RPMI7951 (cell line): ENCODE data around the gene LIN7A. TPM values are rescaled to one million over a fixed set of nuclear protein-coding genes. Genes with fewer than 3 reads are reported as not detected.

Experiments
- DNase-seq: peaks from one replicate; pipeline ENCODE4 v3.0.0-alpha.2; 2012; ENCODE audit warnings: low read depth
- total RNA-seq: library from RNA; depleted of rRNA; stranded (reverse); fragments of >200 nt; shearing (Covaris generic); gene quantifications from 2 replicates; pipeline ENCODE4 v1.2.3, GENCODE V29; 2014

The LIN7A gene
- total RNA-seq, 1 experiment from 2014 or later = not detected

DNA sequence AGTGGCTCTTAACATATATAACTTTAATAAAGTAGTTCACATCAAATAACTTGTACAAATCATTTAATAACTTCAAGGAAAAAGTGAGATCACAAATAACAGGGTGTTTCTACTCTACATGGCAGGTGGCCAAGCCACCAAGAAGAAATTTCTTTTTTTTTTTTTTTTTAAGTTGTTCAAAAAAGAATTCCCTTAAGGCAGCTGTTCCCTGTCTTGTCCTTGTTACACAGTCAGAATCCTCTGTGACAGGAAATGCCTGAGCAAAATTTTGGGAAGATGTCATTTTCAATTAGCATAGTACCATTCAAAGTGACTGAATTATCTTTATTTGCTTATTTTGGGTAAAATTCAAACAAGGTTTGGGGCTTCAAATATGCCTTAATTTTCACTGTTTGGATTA, 79.4 kb downstream of the LIN7A start:
- no peak for DNase-seq

DNA sequence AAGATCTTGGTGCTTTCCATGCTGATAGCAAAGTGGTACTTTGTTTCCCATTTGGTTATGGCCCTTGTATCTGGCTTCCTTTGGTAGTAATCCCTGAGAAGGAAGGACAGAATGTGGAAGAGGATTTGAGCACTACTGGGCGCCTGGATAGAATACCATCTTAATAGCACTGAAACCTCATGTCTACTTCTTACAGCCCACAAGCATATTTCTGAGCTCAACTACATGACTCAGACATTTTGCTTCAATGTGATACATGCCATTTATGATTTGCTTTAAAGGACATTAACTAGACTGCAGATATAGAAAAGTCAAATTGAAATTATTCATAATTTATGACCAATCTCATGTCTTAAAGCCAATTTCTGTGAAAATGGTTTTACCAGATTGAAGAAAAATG, 80.4 kb downstream of the LIN7A start:
- DNase-seq = no peak

DNA sequence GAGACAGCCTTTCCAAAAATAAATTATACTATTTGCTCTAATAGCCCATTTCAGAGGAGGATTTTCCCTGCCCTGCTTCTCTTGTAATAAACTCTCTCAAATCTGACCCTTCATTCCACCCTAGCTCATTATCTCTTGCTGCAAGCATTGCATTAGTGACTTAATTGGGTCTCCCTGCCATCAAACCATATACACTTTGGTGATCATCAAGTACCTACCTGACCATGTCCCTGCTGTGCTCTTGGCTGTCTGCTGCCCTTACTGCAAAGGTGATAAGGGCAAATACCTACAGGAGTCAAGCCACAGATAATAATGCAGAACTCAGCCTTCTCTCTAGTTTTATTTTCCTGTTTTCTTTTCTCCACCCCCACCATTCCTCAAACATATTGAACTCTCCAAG, 88.4 kb downstream of the LIN7A start:
- DNase-seq = no peak

DNA sequence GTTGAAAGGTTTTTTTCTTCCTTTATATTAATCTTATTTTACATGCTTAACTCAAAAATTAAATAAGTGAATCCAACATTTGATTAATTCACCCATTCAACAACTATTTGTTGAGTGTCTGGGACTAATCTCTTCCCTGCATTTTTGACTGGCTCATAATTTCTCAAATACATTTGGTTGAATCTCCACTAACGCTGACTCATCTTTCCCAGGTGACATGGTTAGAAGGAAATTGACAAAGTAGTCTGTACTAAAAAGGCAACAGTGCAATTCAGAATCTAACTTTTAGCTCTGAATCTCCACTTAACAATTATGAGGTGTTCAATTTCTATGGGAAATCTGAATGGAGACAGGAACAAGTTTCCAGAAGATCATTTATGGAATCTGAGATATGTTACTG, 88.9 kb downstream of the LIN7A start:
- no peak for DNase-seq

DNA sequence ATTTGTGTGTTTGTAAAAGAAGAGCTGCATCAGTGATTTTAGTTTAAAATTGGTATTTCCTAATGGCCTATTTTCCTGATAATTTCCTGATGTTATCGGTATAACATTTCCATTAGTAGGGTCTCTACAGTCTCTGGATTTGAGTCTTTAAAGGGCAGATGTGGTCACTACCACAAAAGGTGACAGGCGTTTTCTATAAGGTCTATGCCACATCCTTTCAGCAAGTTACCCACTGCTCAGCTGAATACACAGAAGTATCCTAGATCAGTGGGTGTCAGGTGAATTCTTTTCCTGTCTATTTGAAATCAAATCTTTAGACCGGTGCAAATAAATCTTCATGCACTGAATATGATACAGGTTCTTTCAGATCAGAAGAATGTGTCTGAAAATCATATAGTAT, 90.2 kb downstream of the LIN7A start:
- no peak for DNase-seq

DNA sequence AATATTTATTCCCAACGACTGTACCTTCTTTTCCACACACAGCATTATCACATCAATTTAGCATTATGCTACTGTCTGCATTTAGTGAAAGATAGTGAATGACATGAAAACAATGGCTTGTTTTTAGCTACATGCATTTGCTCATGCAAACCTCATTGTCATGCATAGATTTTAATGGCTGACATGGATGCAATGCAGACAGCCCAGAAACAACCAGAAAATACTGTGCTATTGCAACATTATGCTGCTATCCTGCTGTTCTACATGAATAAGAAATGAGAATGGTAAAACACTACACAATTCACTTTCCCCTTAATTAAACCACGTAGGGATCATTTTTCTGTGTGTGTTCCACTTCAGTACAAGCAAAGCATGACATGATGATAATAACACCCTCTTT, 90.8 kb downstream of the LIN7A start:
- DNase-seq = no peak

DNA sequence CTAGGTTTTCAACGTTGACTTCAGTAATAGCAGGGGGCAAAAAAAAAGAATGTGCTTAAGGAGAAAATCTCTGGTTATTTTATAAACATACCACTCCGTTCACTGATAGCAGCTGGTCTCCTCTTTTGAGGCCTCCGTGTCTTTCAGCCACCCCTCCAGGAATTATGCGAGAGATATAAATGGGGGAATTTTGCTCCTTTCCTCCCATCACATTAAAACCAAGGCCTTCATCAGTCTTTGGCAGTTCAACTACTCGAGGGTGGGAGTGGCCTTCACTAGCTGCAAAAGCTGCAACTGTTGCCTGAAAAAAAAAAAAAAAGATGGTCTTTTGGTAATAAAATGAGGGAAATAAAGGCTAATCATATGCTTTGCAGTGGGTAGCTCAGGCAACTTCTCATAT, 92.1 kb downstream of the LIN7A start:
- DNase-seq = no peak

DNA sequence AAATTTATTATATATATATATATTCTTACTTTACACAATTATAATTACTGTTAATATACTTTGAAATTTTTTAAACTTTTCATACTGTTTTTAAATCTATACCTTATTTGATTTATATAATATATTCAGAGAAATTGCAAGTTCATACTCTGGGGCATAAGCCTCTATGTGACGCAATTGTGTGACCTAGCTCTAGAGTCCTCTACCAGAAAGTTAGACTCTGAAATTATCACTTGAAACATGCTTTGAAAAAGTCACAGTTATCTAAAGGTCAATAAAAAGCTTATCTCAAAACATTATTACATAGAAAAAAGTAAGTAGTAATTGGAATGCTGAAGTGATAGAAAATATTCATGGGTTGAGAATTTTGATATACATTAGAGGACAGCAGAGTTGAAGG, 93.8 kb downstream of the LIN7A start:
- no peak for DNase-seq

DNA sequence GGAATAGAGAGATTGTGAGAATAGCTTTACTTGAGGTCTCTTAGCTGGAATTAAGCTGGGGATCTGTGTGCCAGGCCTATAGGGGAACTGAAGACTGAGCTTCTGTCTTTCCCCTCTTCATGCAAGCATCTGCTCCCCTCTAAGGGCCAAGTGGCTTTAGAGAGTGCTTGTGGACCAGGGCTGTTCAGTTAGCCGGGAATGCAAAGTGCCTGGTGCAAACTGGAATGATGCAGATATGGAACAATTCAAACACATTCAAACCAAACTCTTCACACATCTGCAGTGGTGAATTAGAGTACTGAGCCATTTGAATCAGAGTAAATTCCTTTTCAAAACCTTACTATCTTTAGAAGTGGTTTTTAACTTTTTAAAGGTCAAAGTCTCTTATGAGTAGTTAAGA, 99.0 kb downstream of the LIN7A start:
- DNase-seq = no peak

DNA sequence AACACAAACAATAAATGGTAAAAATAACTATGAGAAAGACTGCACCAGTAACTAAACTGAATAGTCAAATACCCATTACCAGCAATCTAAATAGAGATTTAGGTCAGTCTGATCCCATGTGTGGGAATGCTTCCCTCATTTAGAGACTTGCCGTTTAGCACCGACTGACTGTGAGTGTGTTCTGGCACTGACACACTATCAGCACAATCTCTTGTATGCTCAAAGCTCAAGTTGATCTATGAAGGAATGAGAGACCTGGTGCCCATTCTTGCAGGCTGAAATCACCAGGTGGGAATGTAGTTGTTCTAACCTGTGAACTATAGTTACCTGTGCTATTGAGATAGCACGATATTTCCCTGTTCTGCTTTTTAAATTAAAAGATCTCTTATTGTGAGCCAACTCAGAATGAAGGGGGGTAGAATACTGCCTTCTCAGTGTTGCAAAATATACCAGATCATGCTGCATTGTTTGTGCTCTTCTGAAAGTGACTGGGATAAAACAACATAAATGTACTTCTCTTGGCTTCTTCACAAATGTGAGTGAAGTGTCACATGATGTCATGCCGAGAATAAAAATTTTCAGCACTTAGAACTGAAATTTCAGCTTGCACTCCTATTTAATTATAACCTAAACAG, 99.6 kb downstream of the LIN7A start:
- DNase-seq = no peak

DNA sequence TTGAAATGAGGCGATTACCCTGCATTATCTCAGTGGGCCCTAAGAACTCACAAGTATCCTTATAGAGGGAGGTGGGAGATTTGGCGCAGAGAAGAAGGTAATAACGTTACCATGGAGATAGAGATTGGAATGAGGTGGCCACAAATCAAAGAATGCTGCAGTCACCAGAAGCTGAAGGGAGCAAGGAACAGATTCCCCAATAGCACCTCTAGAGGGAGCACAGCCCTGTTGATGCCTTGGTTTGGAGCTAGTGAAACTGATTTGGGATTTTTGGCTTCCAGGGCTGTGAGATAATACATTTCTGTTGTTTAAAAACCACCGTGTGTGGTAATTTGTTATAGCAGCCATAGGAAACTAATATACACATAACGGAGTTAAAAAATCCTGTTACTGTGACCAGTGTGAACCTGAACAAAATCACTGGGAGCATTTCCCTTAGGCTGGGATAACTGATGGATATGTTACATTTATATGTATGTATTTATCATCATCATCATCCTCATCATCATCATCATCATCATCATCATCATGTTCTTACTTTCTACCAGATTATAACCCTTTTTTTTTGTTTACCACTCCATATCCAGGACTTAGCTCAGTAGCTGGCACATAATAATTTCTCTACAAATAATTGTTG, 100.3 kb downstream of the LIN7A start:
- DNase-seq = peak; percentile 31

DNA sequence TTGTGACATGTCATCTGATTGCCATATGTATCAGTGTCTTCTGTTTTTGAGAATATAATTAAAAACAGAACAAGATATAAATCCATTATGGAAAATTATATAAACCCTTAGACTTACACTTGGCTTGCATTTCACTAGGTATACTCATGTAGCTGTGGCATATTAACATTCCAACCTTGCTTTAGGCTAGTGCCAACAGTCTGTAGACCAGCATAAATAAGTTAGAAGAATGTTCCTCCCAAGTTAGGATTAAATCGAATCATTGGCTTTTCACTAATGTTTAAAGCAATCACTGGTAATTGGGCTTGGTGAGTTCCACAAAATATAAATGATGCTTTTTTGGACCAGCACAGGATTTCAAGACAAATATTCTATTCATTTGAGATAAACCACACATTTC, 103.0 kb downstream of the LIN7A start:
- no peak for DNase-seq

DNA sequence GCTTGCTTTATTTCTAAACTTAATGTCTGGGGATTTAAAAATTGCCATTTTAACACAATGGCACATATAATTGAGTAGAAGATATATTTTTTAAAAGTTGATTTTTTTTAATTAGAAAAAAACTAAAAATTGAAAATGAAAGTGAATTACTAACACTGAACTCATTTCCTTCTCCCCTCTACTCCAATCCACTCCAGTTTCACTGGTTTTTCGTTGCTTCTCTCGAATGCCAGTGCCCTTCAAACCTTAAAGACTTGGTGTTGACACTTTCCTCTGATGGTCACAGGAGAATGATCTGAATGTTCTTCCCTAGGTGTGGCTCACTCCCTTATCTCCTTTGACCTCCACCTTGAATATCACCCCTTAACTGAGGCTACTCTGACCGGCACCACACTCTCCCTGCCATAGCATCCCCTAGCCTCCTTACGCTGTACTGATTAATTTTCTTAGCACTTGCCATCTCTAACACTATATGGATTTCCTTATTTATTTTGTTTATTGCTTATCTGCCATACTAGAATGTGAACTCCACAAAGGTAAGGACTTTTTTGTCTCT, 107.1 kb downstream of the LIN7A start:
- no peak for DNase-seq

DNA sequence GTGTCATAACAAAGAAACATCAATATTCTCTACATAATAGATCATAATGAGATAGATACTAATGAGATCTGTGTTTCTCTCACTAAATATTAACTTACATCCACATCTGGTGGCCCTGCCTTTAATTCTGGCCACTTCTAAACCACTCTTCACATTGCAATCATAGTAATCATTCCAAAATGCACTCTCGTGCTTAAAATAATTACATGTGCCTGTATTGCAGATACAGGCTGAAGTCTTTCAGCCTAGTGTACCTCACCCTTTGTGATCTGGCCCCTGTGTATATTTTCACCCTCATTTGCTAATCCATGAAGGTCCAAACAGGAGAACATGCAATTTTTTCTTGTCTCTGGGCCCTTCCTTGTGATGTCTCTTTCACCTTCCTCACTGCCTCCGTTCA, 108.0 kb downstream of the LIN7A start:
- DNase-seq = no peak

DNA sequence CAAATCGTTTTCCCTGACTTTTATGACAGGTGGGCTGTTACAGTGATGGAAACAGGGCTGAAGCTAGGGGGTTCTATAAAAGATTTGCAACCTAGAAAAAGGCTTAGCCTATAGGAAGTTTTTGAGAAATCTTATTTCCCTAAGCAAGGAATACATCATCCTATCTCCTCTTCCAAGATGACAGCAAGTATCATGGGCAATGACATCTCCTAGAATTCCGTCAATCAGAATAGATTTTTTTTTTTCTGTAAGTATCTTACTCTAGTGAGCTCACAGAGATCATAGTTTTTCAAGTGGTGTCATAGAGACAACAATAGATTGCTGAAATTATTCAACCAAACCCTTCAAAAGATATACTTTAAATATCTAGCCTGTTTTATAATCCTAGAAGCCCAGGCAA, 112.2 kb downstream of the LIN7A start:
- DNase-seq = no peak

DNA sequence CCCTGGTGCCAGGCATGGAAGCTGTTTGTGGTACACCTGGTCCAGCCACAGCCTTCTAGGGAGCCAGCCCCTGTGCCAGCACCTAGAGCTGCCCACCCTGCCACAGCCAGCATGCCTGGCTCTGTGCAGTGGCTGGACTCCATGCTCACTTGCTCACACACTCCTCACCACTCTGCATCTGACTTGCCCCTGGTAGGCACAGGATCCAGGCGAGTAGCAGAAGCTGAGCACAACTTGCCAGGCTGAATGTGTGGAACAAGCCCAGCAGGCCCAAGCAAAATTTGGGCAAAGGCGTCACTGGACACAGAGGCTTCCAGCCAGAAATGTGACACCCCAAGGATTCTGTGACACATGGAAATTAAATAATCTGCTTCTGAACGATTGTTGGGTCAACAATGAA, 114.3 kb downstream of the LIN7A start:
- DNase-seq = no peak

DNA sequence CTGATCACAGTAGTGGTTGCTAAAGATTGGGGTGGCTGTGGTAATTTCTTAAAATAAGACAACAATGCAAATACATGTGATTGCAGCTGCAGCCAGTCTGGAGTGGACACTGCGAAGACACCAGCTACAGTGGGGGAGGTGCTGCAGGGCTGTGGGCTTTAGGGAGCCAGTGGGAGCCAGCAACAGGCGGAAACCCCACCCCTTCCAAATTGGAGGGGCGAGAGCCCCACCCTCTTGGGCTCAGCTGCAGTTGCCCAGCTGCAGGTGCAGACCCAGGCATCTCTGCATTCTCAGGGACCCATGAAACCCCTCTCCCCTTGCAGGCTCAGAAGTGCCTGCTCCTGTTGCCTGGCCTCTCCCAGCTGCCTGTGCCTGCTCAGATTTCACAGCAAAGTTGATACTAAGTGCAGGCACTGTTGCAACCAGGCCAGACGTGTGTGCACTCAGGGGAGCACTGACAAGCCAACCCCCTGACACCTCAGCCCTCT, 116.2 kb downstream of the LIN7A start:
- no peak for DNase-seq

DNA sequence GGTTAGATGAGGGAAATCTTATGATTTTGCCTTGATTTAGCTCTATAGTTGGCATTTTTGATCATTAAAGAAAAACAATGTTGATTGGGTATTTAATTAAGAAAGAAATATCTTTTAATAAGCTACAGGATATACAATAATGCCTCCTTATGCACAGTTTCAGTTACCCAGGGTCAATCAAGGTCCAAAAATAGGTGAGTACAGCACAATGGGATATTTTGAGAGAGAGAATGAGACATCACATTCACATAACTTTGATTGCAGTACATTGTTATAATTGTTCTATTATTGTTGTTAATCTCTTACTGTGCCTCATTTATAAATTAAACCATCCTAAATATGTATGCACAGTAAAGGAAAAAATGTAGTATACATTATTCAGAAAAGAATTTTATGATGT, 118.9 kb downstream of the LIN7A start:
- no peak for DNase-seq

DNA sequence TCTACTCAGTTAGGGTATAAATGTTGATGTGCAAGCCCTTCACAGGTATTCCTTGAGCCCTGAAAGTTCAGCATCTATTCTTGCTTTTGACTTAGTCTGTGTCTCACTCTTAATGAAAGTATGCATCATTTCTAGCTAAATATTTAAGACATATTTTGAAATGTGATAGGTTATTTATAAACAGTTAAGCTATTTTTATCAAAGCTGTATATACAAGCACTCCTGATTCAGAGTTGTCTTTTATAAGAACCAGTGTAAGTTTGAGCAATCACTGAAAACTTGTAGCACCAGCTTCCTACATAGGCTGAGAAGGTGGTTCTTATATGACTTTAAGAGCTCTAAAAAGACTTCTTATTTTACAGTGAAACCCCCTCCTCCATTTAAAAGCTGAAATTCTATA, 122.4 kb downstream of the LIN7A start:
- DNase-seq = no peak

DNA sequence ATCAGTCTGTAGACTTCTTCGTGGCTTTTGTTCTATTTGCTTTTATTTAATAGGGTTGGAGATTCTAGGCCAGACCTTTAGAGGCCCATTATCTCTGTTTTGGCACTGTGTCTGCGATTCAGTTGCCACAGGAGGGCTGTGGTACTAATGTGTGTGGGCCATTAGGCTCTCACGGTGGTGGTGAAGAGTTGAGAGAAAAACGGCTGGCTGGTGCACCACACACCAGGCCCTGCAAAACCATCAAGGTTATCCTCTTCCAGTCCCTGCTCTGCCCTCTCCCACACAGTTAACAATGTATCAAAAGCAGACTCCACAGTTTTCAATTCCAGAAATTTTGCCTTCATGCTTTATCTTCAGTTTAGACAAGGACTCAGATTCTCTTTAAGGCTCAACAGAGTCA, 123.3 kb downstream of the LIN7A start:
- DNase-seq = no peak

DNA sequence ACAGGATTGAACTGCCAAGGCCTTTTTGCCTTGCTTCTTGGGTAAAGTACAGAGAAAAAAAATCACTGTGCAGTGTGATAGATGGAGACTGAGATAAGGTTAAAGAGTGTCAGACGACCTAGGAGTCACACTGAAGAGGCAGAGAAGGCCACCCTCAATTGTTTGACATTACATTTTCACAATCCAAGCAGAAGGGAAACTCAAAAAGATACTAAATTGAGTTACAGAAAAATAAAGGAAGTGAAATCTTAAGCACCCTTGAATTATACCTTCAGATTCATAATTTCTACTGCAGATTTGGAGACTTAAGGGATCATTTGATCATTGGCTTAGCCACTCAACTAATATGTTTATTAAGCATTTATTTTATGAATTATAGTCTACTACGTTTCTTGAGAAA, 123.9 kb downstream of the LIN7A start:
- DNase-seq = no peak

DNA sequence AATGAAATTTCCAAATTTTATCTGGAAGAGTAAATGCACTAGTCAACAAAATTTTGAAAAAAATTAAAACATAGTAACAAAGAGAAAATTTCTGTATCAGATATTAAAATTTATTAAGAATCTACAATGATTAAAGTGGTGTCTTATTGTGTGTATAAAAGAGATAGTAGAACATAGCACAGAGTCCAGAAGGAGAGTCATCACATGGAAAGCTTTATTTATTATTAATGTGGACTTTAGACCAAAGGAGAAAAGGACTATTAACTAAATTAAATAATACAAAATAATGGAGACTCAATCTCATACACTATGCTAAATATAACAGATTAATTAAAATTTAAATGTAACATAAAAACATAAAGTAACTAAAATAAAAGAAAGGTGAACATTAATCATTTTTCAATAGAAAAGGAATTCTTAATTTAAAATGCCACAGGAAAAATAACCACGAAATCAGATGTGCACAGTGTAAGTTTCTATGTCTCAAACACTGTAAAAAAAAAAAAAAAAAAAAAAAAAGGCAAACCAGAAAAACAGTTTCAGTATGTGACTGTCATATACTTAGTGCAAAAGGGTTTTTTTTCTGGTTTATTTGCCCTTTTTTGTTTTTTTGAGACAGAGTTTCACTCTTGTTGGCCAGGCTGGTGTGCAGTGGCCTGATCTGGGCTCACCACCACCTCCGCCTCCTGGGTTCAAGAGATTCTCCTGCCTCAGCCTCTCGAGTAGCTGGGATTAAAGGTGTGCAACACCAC, 125.6 kb downstream of the LIN7A start:
- DNase-seq = no peak

DNA sequence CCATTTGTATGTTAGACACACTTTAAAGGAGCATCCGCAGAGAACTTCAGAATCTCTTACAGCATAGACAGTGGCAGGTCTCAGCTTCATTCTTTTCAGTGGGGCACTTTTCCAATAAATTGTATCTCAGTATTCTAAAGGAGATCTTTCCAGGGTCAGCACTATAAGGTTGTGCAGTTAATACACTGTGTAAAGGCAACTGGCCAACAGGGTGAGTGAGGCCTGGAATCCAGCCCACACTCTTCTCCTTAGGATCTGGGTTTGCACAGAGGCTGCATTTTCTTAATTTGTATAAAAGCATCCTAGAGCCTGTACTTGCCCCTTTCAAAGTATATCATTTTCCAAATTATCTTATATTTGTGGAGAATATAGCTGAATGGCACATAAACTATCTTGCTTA, 126.9 kb downstream of the LIN7A start:
- no peak for DNase-seq
